HG03039 (cell line): Measurements from ENCODE around the gene HMX3.
"Not testable (repeated sequence)": the region's sequence is repeated elsewhere in the genome, so short reads cannot be mapped to it uniquely, and the experiment has no call there.

ENCODE experiments used
- ATAC-seq: cut with Tn5 transposase; IDR thresholded peaks from one replicate; pipeline ENCODE4 v1.9.1; 2021; ENCODE audit warnings: mild to moderate bottlenecking, moderate library complexity; ENCODE audit not compliant: unreplicated experiment

Gene HMX3

GRCh38 chr10:123171616-123172015 is 35.8 kb downstream of the HMX3 start:
- not testable (repeated sequence) for ATAC-seq

DNA sequence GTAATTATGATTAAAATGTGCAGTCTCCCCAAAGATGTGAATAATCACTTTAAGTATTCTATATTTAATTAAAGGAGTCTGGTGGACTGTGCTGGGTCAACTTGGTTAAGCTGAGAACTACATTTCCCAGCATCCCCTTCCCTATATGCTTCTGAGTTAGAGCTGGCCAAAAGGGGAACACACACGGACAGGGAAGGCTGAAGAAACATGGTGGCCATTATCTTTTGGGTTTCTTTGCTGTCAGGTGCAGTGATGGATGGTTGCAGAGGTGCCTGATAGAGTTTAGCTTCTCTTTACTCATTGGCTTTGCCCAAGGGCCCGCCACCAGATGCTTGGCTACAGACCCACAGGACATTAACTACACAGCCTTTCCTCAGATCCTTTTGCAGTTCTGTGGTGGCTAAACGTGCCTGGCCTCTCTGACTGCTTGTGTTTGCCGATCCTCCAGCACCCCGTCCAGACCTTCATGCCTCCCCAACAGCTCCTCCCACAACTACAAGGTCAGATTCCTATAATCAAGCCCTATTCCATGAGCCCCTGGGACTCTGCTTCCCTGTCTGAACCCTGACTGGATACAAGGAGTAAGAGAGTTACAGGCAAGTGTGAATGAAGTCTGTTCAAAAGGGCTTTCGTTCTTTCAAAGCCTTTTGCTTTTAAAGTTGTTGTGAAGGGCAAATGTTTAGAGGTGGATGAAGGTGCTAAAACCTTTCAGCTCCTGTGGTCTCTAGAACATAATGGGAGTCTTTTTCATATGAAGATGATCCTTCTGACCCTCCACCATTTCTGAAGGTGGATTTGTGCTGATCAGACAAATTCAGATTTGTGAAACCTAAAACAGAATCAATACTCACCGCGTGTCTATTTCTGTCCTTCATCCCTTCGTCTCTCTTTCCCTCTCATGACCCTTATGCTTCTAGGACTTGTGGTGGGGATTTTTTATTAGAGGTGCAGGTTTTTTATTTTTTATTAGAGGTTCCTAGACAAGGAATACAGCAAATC is 39.9 kb downstream of the HMX3 start:
- no peak for ATAC-seq

- ATAC-seq, result not testable (repeated sequence)
Measured at GRCh38 chr10:123178390-123178789, 42.6 kb downstream of the HMX3 start.

DNA sequence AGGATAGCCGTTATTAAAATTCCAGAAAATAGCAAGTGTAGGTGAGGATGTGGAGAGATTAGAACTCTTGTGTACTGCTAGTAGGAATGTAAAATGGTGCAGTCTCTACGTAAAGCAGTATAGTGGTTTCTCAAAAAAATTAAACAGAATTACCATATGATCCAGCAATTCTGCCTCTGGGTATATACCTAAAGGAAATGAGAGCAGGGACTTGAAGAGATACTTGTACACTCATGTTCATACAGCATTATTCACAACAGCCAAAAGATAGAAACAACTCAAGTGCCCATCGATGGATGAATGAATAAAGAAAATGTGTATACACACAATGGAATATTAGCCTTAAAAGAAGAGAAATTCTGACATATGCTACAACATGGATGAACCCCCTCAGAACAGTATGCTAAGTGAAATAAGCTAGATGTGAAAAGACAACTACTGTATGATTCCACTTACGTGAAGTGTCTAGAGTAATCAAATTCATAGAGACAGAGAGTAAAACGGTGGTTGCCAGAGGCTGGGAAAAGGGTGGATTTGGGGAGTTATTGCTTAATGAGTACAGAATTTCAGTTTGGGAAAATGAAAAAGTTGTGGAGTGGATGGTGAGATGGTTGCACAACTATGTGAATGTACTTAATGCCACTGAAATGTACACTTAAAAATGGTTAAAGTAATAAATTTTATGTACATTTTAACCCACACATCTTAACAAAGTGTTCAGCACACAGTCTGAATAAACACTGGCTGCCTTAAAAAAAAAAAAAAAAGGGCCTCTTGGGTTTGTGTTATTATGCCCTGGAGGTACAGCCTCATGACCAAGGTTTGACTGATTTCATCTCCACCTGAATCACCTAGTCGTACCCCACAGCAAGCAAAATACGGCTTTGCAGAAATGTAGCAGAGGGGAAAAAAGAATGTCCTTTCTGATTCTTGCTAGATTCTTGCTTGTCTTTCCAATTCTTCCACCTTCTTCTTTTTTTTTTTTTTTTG is 44.6 kb downstream of the HMX3 start:
- no peak for ATAC-seq

DNA sequence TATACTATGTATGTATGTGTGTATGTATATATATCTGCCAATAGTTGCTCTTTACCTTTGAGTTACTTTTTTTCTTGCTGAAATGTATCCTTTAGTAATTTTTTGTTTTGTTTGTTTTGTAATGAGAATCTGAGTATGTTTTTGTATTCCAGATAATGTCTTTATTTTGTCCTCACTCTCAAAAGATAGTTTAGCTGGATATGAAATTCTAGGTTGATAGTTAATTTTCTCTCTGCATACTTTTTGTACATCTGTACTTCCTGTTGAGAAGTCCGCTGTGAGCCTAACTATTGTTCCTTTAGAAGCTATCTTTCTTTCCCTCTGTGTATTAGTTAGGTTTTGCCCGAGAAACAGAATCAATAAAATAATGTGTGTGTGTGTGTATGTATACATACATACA is 48.0 kb downstream of the HMX3 start:
- no peak for ATAC-seq

DNA sequence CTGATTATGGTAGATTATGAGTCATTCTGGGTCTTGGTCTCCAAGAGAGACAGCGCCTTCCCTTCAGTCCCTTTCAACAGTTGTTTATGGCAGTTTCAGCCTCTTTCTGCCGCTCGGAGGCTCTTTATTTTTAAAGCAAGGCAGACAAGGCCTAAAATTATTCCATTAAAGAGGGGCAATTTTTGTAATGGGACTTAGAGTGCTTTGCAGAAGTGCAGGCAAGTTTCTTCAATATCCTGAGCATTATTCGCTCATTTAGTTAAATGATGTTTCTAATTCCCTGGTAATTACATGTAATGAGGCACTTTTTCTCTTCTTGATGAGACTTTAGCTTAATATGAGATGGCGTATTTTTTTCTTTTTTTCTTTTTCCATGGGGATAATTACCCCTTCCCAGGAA is 52.0 kb downstream of the HMX3 start:
- ATAC-seq, result no peak
